PFSK-1 (cell line): ENCODE measurements around the gene PSMD4.

Experiments used
- FOXP2 ChIP-seq: optimal IDR thresholded peaks from 2 replicates; pipeline ENCODE3; 2011; ENCODE audit warnings: borderline replicate concordance, control low read depth, inconsistent platforms; ENCODE audit not compliant: insufficient read depth; ENCODE audit errors: extremely low read length, extremely low read depth
- POLR2AphosphoS5 ChIP-seq: IDR thresholded peaks from 2 replicates; pipeline ENCODE4 v1.6.1; 2012; ENCODE audit warnings: low read depth, mild to moderate bottlenecking, control low read depth, low read length, moderate library complexity
- REST ChIP-seq, 2 experiments: IDR thresholded peaks; 2 replicates each; pipeline versions ENCODE4 v1.6.1 to v1.8.0; 2011 to 2012; ENCODE audit warnings: low read depth in 2 of 2, low read length in 2 of 2, control low read depth in 1 of 2, inconsistent platforms in 1 of 2, mild to moderate bottlenecking in 1 of 2, moderate library complexity in 1 of 2; ENCODE audit not compliant: insufficient read depth in 1 of 2
- SIN3A ChIP-seq: IDR thresholded peaks from 2 replicates; pipeline ENCODE4 v1.6.1; 2012; ENCODE audit warnings: mild to moderate bottlenecking, low read length, moderate library complexity, borderline replicate concordance; ENCODE audit not compliant: insufficient read depth
- TAF1 ChIP-seq: IDR thresholded peaks from 2 replicates; pipeline ENCODE4 v1.6.1; 2012; ENCODE audit warnings: low read length, control low read depth, borderline replicate concordance; ENCODE audit not compliant: insufficient read depth

PSMD4 gene

GRCh38 chr1:151221616-151222015, 32.9 kb upstream of the PSMD4 start:
- TF ChIP-seq REST (IDR thresholded peaks at IDR 0.05; ENCODE audit: insufficient read depth in 1 of 2, low read depth in 2 of 2, low read length in 2 of 2) (no peak), FOXP2 (no peak), POLR2AphosphoS5 (no peak), SIN3A (no peak)

- TF ChIP-seq TAF1 (no peak), FOXP2 (no peak), REST (IDR thresholded peaks at IDR 0.05; ENCODE audit: insufficient read depth in 1 of 2, low read depth in 2 of 2, low read length in 2 of 2) (no peak), POLR2AphosphoS5 (no peak), SIN3A (no peak)
Measured at GRCh38 chr1:151222130-151222529, 32.4 kb upstream of the PSMD4 start.

- TF ChIP-seq SIN3A (no peak), REST (IDR thresholded peaks at IDR 0.05; ENCODE audit: insufficient read depth in 1 of 2, low read depth in 2 of 2, low read length in 2 of 2) (no peak), POLR2AphosphoS5 (no peak), FOXP2 (no peak), TAF1 (no peak)
Measured at GRCh38 chr1:151235235-151235634, 19.3 kb upstream of the PSMD4 start.

GRCh38 chr1:151237678-151238466, 16.7 kb upstream of the PSMD4 start:
- TF ChIP-seq FOXP2 (no peak), TAF1 (no peak), REST (IDR thresholded peaks at IDR 0.05; ENCODE audit: insufficient read depth in 1 of 2, low read depth in 2 of 2, low read length in 2 of 2) (no peak), POLR2AphosphoS5 (no peak), SIN3A (no peak)

- TF ChIP-seq SIN3A (no peak), REST (IDR thresholded peaks at IDR 0.05; ENCODE audit: insufficient read depth in 1 of 2, low read depth in 2 of 2, low read length in 2 of 2) (no peak), TAF1 (no peak), FOXP2 (no peak), POLR2AphosphoS5 (no peak)
Measured at GRCh38 chr1:151238467-151238739, 16.1 kb upstream of the PSMD4 start.
